ENCODE measurements around the gene WDR88. TPM values are rescaled to one million over a fixed set of nuclear protein-coding genes. Genes with fewer than 3 reads are reported as not detected.

WDR88 gene
- polyA plus RNA-seq, 1 donor (not counting 4 experiments of a cell fraction or from before 2014, with no cell fraction given), result not detected

GRCh38 chr19:33159893-33160292, 28.0 kb downstream of the WDR88 start:
- no peak for FAIRE-seq
- Histone ChIP-seq H3K9me3 (ENCODE audit: control insufficient read depth, low read depth, low read length) (no peaks in the 10 kb centered on the region), H3K27ac (ENCODE audit: control insufficient read depth, insufficient read depth, low read length) (no peak overlapping the region)

GRCh38 chr19:33161201-33161600, 29.3 kb downstream of the WDR88 start:
- Histone ChIP-seq H3K4me3 (ENCODE audit: control insufficient read depth in 2 of 3, extremely low read depth in 1 of 3, insufficient read depth in 2 of 3, low read depth in 1 of 3, low read length in 3 of 3) (no peak overlapping the region), H3K27ac (ENCODE audit: control insufficient read depth, insufficient read depth, low read length) (no peak overlapping the region), H3K9me3 (ENCODE audit: control insufficient read depth, low read depth, low read length) (no peaks in the 10 kb centered on the region), H3K4me1 (ENCODE audit: control insufficient read depth, extremely low read depth, insufficient read depth, low read length) (no peaks in the 10 kb centered on the region), H3K4me2 (ENCODE audit: control insufficient read depth, extremely low read depth, insufficient read depth, low read depth, low read length) (no peak overlapping the region), H4K20me1 (ENCODE audit: control insufficient read depth, extremely low read depth, insufficient read depth, low read length) (no peaks in the 10 kb centered on the region), H3K9me1 (ENCODE audit: control insufficient read depth, extremely low read depth, insufficient read depth, low read length) (no peaks in the 10 kb centered on the region), H2AFZ (ENCODE audit: control insufficient read depth, low read length) (no peak overlapping the region), H3K79me2 (ENCODE audit: control insufficient read depth, insufficient read depth, low read length) (no peaks in the 10 kb centered on the region), H3K36me3 (ENCODE audit: control insufficient read depth in 2 of 2, extremely low read depth in 1 of 2, insufficient read depth in 2 of 2, low read length in 2 of 2) (no peaks in the 10 kb centered on the region), H3K9ac (ENCODE audit: control insufficient read depth, extremely low read depth, insufficient read depth, low read length) (no peak overlapping the region), H3K27me3 (ENCODE audit: control insufficient read depth, extremely low read depth, insufficient read depth, low read length) (no peaks in the 10 kb centered on the region)
- dilution Hi-C loops (cut with MboI; ENCODE audit: extremely low pct_ligation_motif_present, low sequenced_read_pairs), result no loop called here
- FAIRE-seq (no peak), DNase-seq (ENCODE audit: low read depth, low spot score) (no peak)
- no peak for TF ChIP-seq CTCF (optimal IDR thresholded peaks at IDR 0.05 in 1 of 3, IDR thresholded peaks at IDR 0.05 in 1 of 3, conservative IDR thresholded peaks at IDR 0.05 in 1 of 3; ENCODE audit: extremely low read depth in 1 of 3, insufficient read depth in 2 of 3, low read length in 3 of 3)
- TF ChIP-seq EZH2 (IDR thresholded peaks at IDR 0.05; ENCODE audit: low read length), result no peak

More at GRCh38 chr19:33159893-33160292, 28.0 kb downstream of the WDR88 start:
- dilution Hi-C loops (cut with MboI; ENCODE audit: extremely low pct_ligation_motif_present, low sequenced_read_pairs), result no loop called here
- Histone ChIP-seq H3K9me1 (ENCODE audit: control insufficient read depth, extremely low read depth, insufficient read depth, low read length) (no peaks in the 10 kb centered on the region), H4K20me1 (ENCODE audit: control insufficient read depth, extremely low read depth, insufficient read depth, low read length) (no peaks in the 10 kb centered on the region), H3K9ac (ENCODE audit: control insufficient read depth, extremely low read depth, insufficient read depth, low read length) (no peak overlapping the region), H3K4me2 (ENCODE audit: control insufficient read depth, extremely low read depth, insufficient read depth, low read depth, low read length) (no peak overlapping the region), H3K36me3 (ENCODE audit: control insufficient read depth in 2 of 2, extremely low read depth in 1 of 2, insufficient read depth in 2 of 2, low read length in 2 of 2) (no peaks in the 10 kb centered on the region), H3K79me2 (ENCODE audit: control insufficient read depth, insufficient read depth, low read length) (no peaks in the 10 kb centered on the region), H3K27me3 (ENCODE audit: control insufficient read depth, extremely low read depth, insufficient read depth, low read length) (no peaks in the 10 kb centered on the region), H2AFZ (ENCODE audit: control insufficient read depth, low read length) (no peak overlapping the region), H3K4me1 (ENCODE audit: control insufficient read depth, extremely low read depth, insufficient read depth, low read length) (no peaks in the 10 kb centered on the region), H3K4me3 (ENCODE audit: control insufficient read depth in 2 of 3, extremely low read depth in 1 of 3, insufficient read depth in 2 of 3, low read depth in 1 of 3, low read length in 3 of 3) (no peak overlapping the region)
- DNase-seq (ENCODE audit: low read depth, low spot score), result no peak
- TF ChIP-seq EZH2 (IDR thresholded peaks at IDR 0.05; ENCODE audit: low read length) (no peak), CTCF (optimal IDR thresholded peaks at IDR 0.05 in 1 of 3, IDR thresholded peaks at IDR 0.05 in 1 of 3, conservative IDR thresholded peaks at IDR 0.05 in 1 of 3; ENCODE audit: extremely low read depth in 1 of 3, insufficient read depth in 2 of 3, low read length in 3 of 3) (no peak)

All from keratinocyte (primary cell).